ENCODE results near the gene HOXB7. TPM values are rescaled to one million over a fixed set of nuclear protein-coding genes. Genes with fewer than 3 reads are reported as not detected.
A peak's percentile ranks its signal among the peaks of the same experiment; 100 is the strongest.

Gene HOXB7
- total and polyA plus RNA-seq, 4 donors, result 0.08 to 0.31 (median 0.27) TPM

GRCh38 chr17:48624544-48625494 lies 14.0 kb upstream of the HOXB7 start:
- H3K27me3 ChIP-seq (ENCODE audit: control insufficient read depth in 4 of 4, insufficient read depth in 4 of 4, low read length in 3 of 4), result peaks cover 4 to 52% (median 38%) of the 10 kb centered on the region in 4 donors
- DNase-seq (ENCODE audit: low spot score), result no peak
- no peak for TF ChIP-seq GABPA (IDR thresholded peaks at IDR 0.05 in 1 of 2, conservative IDR thresholded peaks at IDR 0.05 in 1 of 2)
- TF ChIP-seq, protein P1, sequence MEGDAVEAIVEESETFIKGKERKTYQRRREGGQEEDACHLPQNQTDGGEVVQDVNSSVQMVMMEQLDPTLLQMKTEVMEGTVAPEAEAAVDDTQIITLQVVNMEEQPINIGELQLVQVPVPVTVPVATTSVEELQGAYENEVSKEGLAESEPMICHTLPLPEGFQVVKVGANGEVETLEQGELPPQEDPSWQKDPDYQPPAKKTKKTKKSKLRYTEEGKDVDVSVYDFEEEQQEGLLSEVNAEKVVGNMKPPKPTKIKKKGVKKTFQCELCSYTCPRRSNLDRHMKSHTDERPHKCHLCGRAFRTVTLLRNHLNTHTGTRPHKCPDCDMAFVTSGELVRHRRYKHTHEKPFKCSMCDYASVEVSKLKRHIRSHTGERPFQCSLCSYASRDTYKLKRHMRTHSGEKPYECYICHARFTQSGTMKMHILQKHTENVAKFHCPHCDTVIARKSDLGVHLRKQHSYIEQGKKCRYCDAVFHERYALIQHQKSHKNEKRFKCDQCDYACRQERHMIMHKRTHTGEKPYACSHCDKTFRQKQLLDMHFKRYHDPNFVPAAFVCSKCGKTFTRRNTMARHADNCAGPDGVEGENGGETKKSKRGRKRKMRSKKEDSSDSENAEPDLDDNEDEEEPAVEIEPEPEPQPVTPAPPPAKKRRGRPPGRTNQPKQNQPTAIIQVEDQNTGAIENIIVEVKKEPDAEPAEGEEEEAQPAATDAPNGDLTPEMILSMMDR (IDR thresholded peaks at IDR 0.05; ENCODE audit: low read depth, low read length, missing input control), result no peak
- TF ChIP-seq FOXA2 (IDR thresholded peaks at IDR 0.05), result no peak
- no peak for TF ChIP-seq SP1 (IDR thresholded peaks at IDR 0.05)
- TF ChIP-seq FOXA1 (IDR thresholded peaks at IDR 0.05), result no peak
- no peak for TF ChIP-seq HNF4G (IDR thresholded peaks at IDR 0.05)
- no peak for TF ChIP-seq REST (IDR thresholded peaks at IDR 0.05)
- TF ChIP-seq RAD21 (IDR thresholded peaks at IDR 0.05), result no peak
- TF ChIP-seq, protein P2, sequence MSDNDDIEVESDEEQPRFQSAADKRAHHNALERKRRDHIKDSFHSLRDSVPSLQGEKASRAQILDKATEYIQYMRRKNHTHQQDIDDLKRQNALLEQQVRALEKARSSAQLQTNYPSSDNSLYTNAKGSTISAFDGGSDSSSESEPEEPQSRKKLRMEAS (IDR thresholded peaks at IDR 0.05), result no peak
- no peak for TF ChIP-seq RXRA (IDR thresholded peaks at IDR 0.05)
- TF ChIP-seq HNF4A (conservative IDR thresholded peaks at IDR 0.05), result no peak
- no peak for TF ChIP-seq EGR1 (IDR thresholded peaks at IDR 0.05; ENCODE audit: low read depth in 2 of 2)
- no peak for TF ChIP-seq TAF1 (conservative IDR thresholded peaks at IDR 0.05)
- TF ChIP-seq, protein P3, sequence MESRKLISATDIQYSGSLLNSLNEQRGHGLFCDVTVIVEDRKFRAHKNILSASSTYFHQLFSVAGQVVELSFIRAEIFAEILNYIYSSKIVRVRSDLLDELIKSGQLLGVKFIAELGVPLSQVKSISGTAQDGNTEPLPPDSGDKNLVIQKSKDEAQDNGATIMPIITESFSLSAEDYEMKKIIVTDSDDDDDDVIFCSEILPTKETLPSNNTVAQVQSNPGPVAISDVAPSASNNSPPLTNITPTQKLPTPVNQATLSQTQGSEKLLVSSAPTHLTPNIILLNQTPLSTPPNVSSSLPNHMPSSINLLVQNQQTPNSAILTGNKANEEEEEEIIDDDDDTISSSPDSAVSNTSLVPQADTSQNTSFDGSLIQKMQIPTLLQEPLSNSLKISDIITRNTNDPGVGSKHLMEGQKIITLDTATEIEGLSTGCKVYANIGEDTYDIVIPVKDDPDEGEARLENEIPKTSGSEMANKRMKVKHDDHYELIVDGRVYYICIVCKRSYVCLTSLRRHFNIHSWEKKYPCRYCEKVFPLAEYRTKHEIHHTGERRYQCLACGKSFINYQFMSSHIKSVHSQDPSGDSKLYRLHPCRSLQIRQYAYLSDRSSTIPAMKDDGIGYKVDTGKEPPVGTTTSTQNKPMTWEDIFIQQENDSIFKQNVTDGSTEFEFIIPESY (IDR thresholded peaks at IDR 0.05), result no peak
- TF ChIP-seq, protein P4, sequence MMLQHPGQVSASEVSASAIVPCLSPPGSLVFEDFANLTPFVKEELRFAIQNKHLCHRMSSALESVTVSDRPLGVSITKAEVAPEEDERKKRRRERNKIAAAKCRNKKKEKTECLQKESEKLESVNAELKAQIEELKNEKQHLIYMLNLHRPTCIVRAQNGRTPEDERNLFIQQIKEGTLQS (IDR thresholded peaks at IDR 0.05), result no peak
- no peak for TF ChIP-seq NR2F2 (IDR thresholded peaks at IDR 0.05)
- no peak for TF ChIP-seq YY1 (IDR thresholded peaks at IDR 0.05)
- TF ChIP-seq JUND (IDR thresholded peaks at IDR 0.05), result no peak
- no peak overlapping the region for H3K27ac ChIP-seq (ENCODE audit: low read depth in 1 of 2, low read length in 2 of 2)
- WGBS, result 3% methylated on average over 66 of the region's 66 CpGs
- no peaks in the 10 kb centered on the region for H3K9me3 ChIP-seq (ENCODE audit: control insufficient read depth in 4 of 4, low read length in 3 of 4)
- H3K36me3 ChIP-seq (ENCODE audit: control insufficient read depth in 4 of 4, insufficient read depth in 3 of 4, low read depth in 1 of 4, low read length in 3 of 4), result no peaks in the 10 kb centered on the region
- H3K4me3 ChIP-seq (ENCODE audit: low read depth in 1 of 3, low read length in 3 of 3), result peak overlapping the region in 1 of 3 donors; percentile 39
- peaks cover 7 to 14% (median 13%) of the 10 kb centered on the region in 4 donors for H3K4me1 ChIP-seq (ENCODE audit: control insufficient read depth in 4 of 4, insufficient read depth in 4 of 4, low read length in 3 of 4)
- H3K9ac ChIP-seq (ENCODE audit: low read depth in 1 of 2, low read length in 2 of 2), result no peak overlapping the region

Data from liver (tissue), 9 donors.